Measurements from ENCODE around the gene CCDC152.

DNA sequence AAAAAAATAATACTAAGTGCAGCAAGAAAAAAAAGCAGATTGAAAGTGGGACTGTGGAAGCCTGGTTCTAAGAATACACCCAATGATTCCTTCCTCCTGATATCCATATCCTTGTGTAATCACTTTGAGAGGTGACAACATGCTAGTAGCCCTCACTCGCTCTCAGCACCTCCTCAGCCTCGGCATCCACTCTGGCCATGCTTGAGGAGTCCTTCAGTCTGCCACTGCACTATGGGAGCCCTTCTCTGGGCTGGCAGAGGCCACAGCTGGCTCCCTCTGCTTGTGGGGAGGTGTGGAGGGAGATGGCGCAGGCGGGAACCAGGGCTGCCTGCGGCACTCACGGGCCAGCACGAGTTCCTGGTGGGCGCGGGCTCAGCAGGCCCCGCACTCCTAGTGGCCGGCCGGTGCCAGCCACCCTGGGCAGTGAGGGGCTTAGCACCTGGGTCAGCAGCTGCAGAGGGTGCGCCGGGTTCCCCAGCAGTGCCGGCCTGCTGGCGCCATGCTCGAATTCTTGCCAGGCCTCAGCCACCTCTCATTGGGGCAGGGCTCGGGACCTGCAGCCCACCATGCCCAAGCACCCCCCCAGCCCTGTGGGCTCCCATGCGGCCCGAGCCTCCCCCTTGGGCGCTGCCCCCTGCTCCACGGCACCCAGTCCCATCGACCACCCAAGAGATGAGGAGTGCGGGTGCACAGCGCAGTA, 79.6 kb downstream of the CCDC152 start:
- TF ChIP-seq, protein P1, sequence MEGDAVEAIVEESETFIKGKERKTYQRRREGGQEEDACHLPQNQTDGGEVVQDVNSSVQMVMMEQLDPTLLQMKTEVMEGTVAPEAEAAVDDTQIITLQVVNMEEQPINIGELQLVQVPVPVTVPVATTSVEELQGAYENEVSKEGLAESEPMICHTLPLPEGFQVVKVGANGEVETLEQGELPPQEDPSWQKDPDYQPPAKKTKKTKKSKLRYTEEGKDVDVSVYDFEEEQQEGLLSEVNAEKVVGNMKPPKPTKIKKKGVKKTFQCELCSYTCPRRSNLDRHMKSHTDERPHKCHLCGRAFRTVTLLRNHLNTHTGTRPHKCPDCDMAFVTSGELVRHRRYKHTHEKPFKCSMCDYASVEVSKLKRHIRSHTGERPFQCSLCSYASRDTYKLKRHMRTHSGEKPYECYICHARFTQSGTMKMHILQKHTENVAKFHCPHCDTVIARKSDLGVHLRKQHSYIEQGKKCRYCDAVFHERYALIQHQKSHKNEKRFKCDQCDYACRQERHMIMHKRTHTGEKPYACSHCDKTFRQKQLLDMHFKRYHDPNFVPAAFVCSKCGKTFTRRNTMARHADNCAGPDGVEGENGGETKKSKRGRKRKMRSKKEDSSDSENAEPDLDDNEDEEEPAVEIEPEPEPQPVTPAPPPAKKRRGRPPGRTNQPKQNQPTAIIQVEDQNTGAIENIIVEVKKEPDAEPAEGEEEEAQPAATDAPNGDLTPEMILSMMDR (conservative IDR thresholded peaks at IDR 0.05) = no peak
- no peak for TF ChIP-seq ZFX (IDR thresholded peaks at IDR 0.05)

Data from C4-2B (cell line).